ENCODE results near the gene MUSK. TPM values are rescaled to one million over a fixed set of nuclear protein-coding genes. Genes with fewer than 3 reads are reported as not detected.

The MUSK gene
- total RNA-seq, 4 donors from 2014 or later, result 0.22 to 0.42 (median 0.27) TPM; not detected in 1

DNA sequence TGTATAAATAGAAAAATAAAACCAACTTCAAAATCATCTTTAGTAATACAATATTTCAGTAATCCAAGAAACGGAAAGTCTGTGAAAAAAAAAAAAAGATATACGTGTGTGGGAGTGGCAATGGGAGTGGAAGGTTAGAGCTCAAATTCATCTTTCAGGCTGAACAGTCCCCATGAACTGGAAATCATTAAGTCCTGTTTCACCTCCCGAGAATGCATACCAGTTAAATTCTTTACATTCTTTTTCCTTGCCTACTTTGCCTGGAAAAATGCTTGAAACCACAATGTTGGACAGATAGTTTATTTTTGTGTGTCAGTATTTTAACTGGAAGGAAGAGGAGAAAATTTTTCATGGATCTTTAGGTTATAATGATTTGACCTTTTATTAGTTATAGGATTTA, 166.8 kb downstream of the MUSK start:
- no peak for DNase-seq
- no peaks in the 10 kb centered on the region for H3K27me3 ChIP-seq
- no peaks in the 10 kb centered on the region for H3K9me3 ChIP-seq
- intact Hi-C loops (cut with DNase I), result no loop called here
- WGBS, 2 donors, result 47 to 65% methylated on average over 3 of the region's 3 CpGs
- TF ChIP-seq, protein P1, sequence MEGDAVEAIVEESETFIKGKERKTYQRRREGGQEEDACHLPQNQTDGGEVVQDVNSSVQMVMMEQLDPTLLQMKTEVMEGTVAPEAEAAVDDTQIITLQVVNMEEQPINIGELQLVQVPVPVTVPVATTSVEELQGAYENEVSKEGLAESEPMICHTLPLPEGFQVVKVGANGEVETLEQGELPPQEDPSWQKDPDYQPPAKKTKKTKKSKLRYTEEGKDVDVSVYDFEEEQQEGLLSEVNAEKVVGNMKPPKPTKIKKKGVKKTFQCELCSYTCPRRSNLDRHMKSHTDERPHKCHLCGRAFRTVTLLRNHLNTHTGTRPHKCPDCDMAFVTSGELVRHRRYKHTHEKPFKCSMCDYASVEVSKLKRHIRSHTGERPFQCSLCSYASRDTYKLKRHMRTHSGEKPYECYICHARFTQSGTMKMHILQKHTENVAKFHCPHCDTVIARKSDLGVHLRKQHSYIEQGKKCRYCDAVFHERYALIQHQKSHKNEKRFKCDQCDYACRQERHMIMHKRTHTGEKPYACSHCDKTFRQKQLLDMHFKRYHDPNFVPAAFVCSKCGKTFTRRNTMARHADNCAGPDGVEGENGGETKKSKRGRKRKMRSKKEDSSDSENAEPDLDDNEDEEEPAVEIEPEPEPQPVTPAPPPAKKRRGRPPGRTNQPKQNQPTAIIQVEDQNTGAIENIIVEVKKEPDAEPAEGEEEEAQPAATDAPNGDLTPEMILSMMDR (IDR thresholded peaks at IDR 0.05), result no peak
- TF ChIP-seq POLR2A (IDR thresholded peaks at IDR 0.05), result no peak
- H3K4me3 ChIP-seq (replicated peaks in 1 of 3), result no peak overlapping the region
- H3K27ac ChIP-seq, result no peak overlapping the region
- no peaks in the 10 kb centered on the region for H3K4me1 ChIP-seq
- H3K36me3 ChIP-seq, result no peaks in the 10 kb centered on the region

DNA sequence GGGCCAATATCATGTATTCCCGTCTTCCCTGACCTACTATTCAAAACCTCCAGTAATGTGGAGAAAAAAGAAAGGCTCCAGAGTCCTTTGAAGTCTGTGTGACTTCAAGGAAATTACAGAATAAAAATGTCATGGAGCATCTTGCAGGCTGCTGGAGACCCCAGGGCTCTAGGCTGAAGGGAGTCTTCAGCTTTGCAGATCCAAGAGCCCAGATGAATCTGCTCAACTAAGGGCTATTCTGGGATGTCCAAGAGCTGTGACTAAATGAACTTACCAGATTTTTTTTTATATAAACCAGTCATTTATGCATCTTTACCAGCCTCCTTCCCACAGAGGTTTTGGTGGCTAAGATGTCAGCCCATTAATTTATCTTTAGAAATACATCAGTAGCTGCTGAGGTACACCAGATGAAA, 167.3 kb downstream of the MUSK start:
- intact Hi-C loops (cut with DNase I), result no loop called here
- H3K27me3 ChIP-seq, result no peaks in the 10 kb centered on the region
- WGBS, 2 donors, result 86 to 91% methylated on average over 1 of the region's 1 CpG
- H3K9me3 ChIP-seq, result no peaks in the 10 kb centered on the region
- no peak for DNase-seq
- H3K4me1 ChIP-seq, result no peaks in the 10 kb centered on the region
- H3K4me3 ChIP-seq (replicated peaks in 1 of 3), result no peak overlapping the region
- no peak overlapping the region for H3K27ac ChIP-seq
- H3K36me3 ChIP-seq, result no peaks in the 10 kb centered on the region
- TF ChIP-seq, protein P1 (IDR thresholded peaks at IDR 0.05), result no peak
- no peak for TF ChIP-seq POLR2A (IDR thresholded peaks at IDR 0.05)

DNA sequence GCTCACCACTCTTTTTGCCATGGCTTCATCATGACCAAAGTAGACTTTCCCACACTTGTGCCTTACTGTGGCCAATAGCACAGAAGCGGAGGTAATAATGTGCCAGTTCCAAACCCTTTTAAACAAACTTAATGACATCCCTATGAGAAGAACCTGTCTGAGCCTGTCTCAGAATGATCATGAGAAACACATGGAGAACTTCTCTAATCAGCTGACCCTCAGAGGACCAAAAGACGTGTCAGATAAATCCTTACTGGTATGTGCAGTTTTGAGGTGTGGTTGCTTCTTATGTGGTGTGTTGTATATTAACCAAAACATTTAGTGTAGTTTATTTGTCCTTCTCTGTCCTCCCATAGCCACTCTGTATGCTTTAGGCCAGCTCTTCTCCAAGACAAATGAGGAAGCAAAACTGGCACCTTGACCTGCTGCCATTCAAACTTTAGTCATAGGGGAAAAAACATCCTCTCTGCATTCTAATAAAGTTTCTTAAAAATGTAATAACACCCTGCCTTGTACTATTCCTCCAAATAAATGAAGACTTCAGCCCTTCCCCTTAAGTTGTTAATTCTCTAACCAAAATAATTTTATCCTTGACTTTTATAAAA, 168.9 kb downstream of the MUSK start:
- no peaks in the 10 kb centered on the region for H3K4me1 ChIP-seq
- intact Hi-C loops (cut with DNase I), result no loop called here
- TF ChIP-seq, protein P1 (IDR thresholded peaks at IDR 0.05), result no peak
- TF ChIP-seq POLR2A (IDR thresholded peaks at IDR 0.05), result no peak
- WGBS, 2 donors, result 96% methylated on average over 2 of the region's 2 CpGs
- DNase-seq, result no peak
- no peak overlapping the region for H3K27ac ChIP-seq
- H3K4me3 ChIP-seq (replicated peaks in 1 of 3), result no peak overlapping the region
- H3K36me3 ChIP-seq, result no peaks in the 10 kb centered on the region
- no peaks in the 10 kb centered on the region for H3K9me3 ChIP-seq
- H3K27me3 ChIP-seq, result no peaks in the 10 kb centered on the region

DNA sequence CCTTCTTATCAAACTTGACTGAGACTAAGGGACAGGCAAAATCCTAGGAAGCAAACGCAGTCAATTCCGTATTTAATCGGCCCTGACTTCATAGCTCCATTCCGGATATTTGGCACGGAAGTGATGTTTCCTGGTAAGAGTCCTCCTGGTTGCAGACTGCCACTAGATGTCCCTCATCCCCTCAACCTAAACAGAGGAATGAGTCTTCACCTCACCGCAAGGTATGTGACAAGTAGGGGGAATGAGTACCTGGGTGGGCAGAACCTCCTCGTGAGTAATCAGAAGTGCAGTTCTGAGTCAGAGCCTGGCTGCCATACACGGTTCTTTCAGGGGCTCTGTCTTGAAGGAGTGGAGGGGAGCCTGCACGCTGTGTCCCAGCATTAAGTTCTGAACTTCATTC, 173.6 kb downstream of the MUSK start:
- no peaks in the 10 kb centered on the region for H3K9me3 ChIP-seq
- H3K27me3 ChIP-seq, result no peaks in the 10 kb centered on the region
- no peak for DNase-seq
- H3K4me3 ChIP-seq (replicated peaks in 1 of 3), result no peak overlapping the region
- TF ChIP-seq, protein P1 (IDR thresholded peaks at IDR 0.05), result peak in 3 of 6 experiments; percentile 17 to 22 (median 22)
- TF ChIP-seq POLR2A (IDR thresholded peaks at IDR 0.05), result no peak
- H3K36me3 ChIP-seq, result no peaks in the 10 kb centered on the region
- 70 to 76% methylated on average over 9 of the region's 9 CpGs for WGBS, 2 donors
- intact Hi-C loops (cut with DNase I), result no loop called here
- H3K27ac ChIP-seq, result no peak overlapping the region
- H3K4me1 ChIP-seq, result no peaks in the 10 kb centered on the region

DNA sequence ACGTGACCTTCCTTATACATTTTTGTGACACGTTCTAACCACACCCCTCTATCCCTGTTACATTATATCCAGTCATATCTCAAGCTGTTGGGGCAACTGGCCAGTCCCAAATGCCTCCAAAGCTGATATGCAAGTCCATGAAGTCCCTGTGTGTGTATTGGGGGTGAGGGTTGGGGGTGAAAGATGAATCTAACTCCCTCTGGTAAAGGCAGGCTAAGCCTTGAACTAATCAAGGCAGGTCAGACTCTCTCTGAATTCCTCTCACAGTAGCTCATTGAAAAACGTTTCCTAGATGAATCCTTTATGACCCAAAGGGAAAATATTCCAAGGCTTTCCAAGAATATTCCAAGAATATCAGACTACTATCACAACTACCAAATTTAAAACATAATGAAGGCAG, 174.4 kb downstream of the MUSK start:
- Histone ChIP-seq H3K27me3 (no peaks in the 10 kb centered on the region), H3K9me3 (no peaks in the 10 kb centered on the region), H3K36me3 (no peaks in the 10 kb centered on the region), H3K4me3 (replicated peaks in 1 of 3) (no peak overlapping the region), H3K4me1 (no peaks in the 10 kb centered on the region), H3K27ac (no peak overlapping the region)
- DNase-seq, result no peak
- WGBS, 2 donors, result 67 to 72% methylated on average over 3 of the region's 3 CpGs
- intact Hi-C loops (cut with DNase I), result no loop called here
- TF ChIP-seq POLR2A (IDR thresholded peaks at IDR 0.05), result no peak
- TF ChIP-seq, protein P1 (IDR thresholded peaks at IDR 0.05), result no peak
